Loucy (cell line): Measurements from ENCODE around the gene TMEM247.

Experiments used
- H2AFZ ChIP-seq: fragments of 200-600 bp; sonication (generic); 2 replicates; pipeline ENCODE4 v1.6.0; 2016; ENCODE audit warnings: antibody characterized with exemption, mild to moderate bottlenecking, low read length, moderate library complexity
- H3F3A ChIP-seq: fragments of 200-600 bp; 2 replicates; pipeline ENCODE4 v1.6.0; 2016; ENCODE audit warnings: antibody characterized with exemption, low read depth, mild to moderate bottlenecking
- H3K27me3 ChIP-seq: fragments of 200-600 bp; sonication (generic); 2 replicates; pipeline ENCODE4 v1.6.1; 2014; ENCODE audit warnings: low read length, mild to moderate bottlenecking; ENCODE audit not compliant: insufficient read depth, poor library complexity, severe bottlenecking
- H3K36me3 ChIP-seq: fragments of 200-600 bp; sonication (generic); 2 replicates; pipeline ENCODE4 v1.6.1; 2016; ENCODE audit warnings: low read length; ENCODE audit not compliant: insufficient read depth
- H3K4me1 ChIP-seq: fragments of 200-600 bp; sonication (generic); 2 replicates; pipeline ENCODE4 v1.5.1; 2014; ENCODE audit warnings: low read length, mild to moderate bottlenecking; ENCODE audit not compliant: insufficient read depth, poor library complexity, severe bottlenecking
- H3K4me2 ChIP-seq: fragments of 200-600 bp; sonication (generic); 2 replicates; pipeline ENCODE4 v1.6.0; 2014; ENCODE audit warnings: antibody characterized with exemption, low read length, low read depth, mild to moderate bottlenecking; ENCODE audit not compliant: poor library complexity, severe bottlenecking
- H3K4me3 ChIP-seq: fragments of 200-600 bp; sonication (generic); 2 replicates; pipeline ENCODE4 v1.5.1; 2014; ENCODE audit warnings: low read length, mild to moderate bottlenecking, mixed read lengths; ENCODE audit not compliant: poor library complexity, severe bottlenecking
- H3K79me2 ChIP-seq: fragments of 200-600 bp; sonication (generic); 2 replicates; pipeline ENCODE4 v1.6.1; 2014; ENCODE audit warnings: low read length; ENCODE audit not compliant: insufficient read depth
- H3K9ac ChIP-seq: fragments of 200-600 bp; sonication (generic); 2 replicates; pipeline ENCODE4 v1.6.0; 2014; ENCODE audit warnings: mild to moderate bottlenecking, low read depth, low read length, moderate library complexity; ENCODE audit not compliant: poor library complexity, severe bottlenecking
- H3K9me2 ChIP-seq: fragments of 200-600 bp; sonication (generic); replicated peaks from 2 replicates; pipeline ENCODE4 v1.6.1; 2016; ENCODE audit warnings: low read depth, low read length, mixed read lengths
- H3K9me3 ChIP-seq: fragments of 200-600 bp; sonication (generic); 2 replicates; pipeline ENCODE4 v1.6.1; 2014; ENCODE audit warnings: mild to moderate bottlenecking, antibody characterized with exemption, low read length, low read depth; ENCODE audit not compliant: insufficient read depth
- H4K20me1 ChIP-seq: fragments of 200-600 bp; sonication (generic); 2 replicates; pipeline ENCODE4 v1.6.0; 2014; ENCODE audit warnings: antibody characterized with exemption, low read length, mild to moderate bottlenecking; ENCODE audit not compliant: insufficient read depth, poor library complexity, severe bottlenecking
- CTCF ChIP-seq: fragments of 200-600 bp; sonication (generic); conservative IDR thresholded peaks from 2 replicates; pipeline ENCODE4 v1.5.1; 2014; ENCODE audit warnings: mild to moderate bottlenecking, antibody characterized with exemption, low read length
- EZH2phosphoT487 ChIP-seq: fragments of 200-600 bp; IDR thresholded peaks from 2 replicates; pipeline ENCODE4 v1.6.1; 2018; ENCODE audit warnings: antibody characterized with exemption, mild to moderate bottlenecking, moderate library complexity, borderline replicate concordance

Gene TMEM247

GRCh38 chr2:46447649-46448048, 31.7 kb upstream of the TMEM247 start:
- Histone ChIP-seq H3K9me3 (no peaks in the 10 kb centered on the region), H2AFZ (no peak overlapping the region), H3K4me3 (no peak overlapping the region), H3K9me2 (no peaks in the 10 kb centered on the region), H4K20me1 (no peaks in the 10 kb centered on the region), H3K36me3 (no peaks in the 10 kb centered on the region), H3K4me1 (no peaks in the 10 kb centered on the region), H3F3A (no peaks in the 10 kb centered on the region), H3K4me2 (no peak overlapping the region), H3K9ac (no peak overlapping the region), H3K27me3 (no peaks in the 10 kb centered on the region), H3K79me2 (no peaks in the 10 kb centered on the region)
- no peak for TF ChIP-seq CTCF
- no peak for TF ChIP-seq EZH2phosphoT487

GRCh38 chr2:46448111-46448510, 31.3 kb upstream of the TMEM247 start:
- Histone ChIP-seq H3K9me2 (no peaks in the 10 kb centered on the region), H3F3A (no peaks in the 10 kb centered on the region), H3K27me3 (no peaks in the 10 kb centered on the region), H3K4me2 (no peak overlapping the region), H3K4me3 (no peak overlapping the region), H3K9me3 (no peaks in the 10 kb centered on the region), H2AFZ (no peak overlapping the region), H3K4me1 (no peaks in the 10 kb centered on the region), H4K20me1 (no peaks in the 10 kb centered on the region), H3K9ac (no peak overlapping the region), H3K79me2 (no peaks in the 10 kb centered on the region), H3K36me3 (no peaks in the 10 kb centered on the region)
- TF ChIP-seq CTCF (no peak), EZH2phosphoT487 (no peak)

GRCh38 chr2:46448641-46449040, 30.7 kb upstream of the TMEM247 start:
- no peak overlapping the region for H2AFZ ChIP-seq
- H3K9me3 ChIP-seq: no peaks in the 10 kb centered on the region
- TF ChIP-seq EZH2phosphoT487 (no peak), CTCF (no peak)
- no peaks in the 10 kb centered on the region for H4K20me1 ChIP-seq
- no peaks in the 10 kb centered on the region for H3K36me3 ChIP-seq
- H3K4me3 ChIP-seq: no peak overlapping the region
- no peak overlapping the region for H3K9ac ChIP-seq
- H3F3A ChIP-seq: no peaks in the 10 kb centered on the region
- H3K27me3 ChIP-seq: no peaks in the 10 kb centered on the region
- H3K4me1 ChIP-seq: no peaks in the 10 kb centered on the region
- H3K4me2 ChIP-seq: no peak overlapping the region
- H3K79me2 ChIP-seq: no peaks in the 10 kb centered on the region
- no peaks in the 10 kb centered on the region for H3K9me2 ChIP-seq
